Mesodermal cell (in vitro differentiated cells): ENCODE data around the gene DAGLA.

Experiments used
- H3K27ac ChIP-seq: 2 replicates; pipeline ENCODE4 v1.7.0; 2013; ENCODE audit warnings: mild to moderate bottlenecking, low read depth, low read length, moderate library complexity; ENCODE audit not compliant: severe bottlenecking
- H3K36me3 ChIP-seq: 2 replicates; pipeline ENCODE4 v1.7.1; 2013; ENCODE audit warnings: mild to moderate bottlenecking, low read length, moderate library complexity; ENCODE audit not compliant: control insufficient read depth, insufficient read depth
- H3K4me1 ChIP-seq: one replicate; pipeline ENCODE4 v1.7.1; 2013; ENCODE audit warnings: mild to moderate bottlenecking, low read length; ENCODE audit not compliant: insufficient read depth, control insufficient read depth, poor library complexity, severe bottlenecking
- H3K4me3 ChIP-seq: 2 replicates; pipeline ENCODE4 v1.7.0; 2013; ENCODE audit warnings: low read length, control low read depth, mild to moderate bottlenecking; ENCODE audit not compliant: insufficient read depth, poor library complexity, severe bottlenecking; ENCODE audit errors: extremely low read depth
- H3K9me3 ChIP-seq: 2 replicates; pipeline ENCODE4 v1.7.1; 2013; ENCODE audit warnings: mild to moderate bottlenecking, low read length, moderate library complexity; ENCODE audit not compliant: control insufficient read depth
- WGBS, 2 experiments: methylation state at CpG; one replicate each; pipeline ENCODE4 v1.1.5; 2013; ENCODE audit warnings: missing lambda C conversion rate in 2 of 2; ENCODE audit not compliant: insufficient coverage in 2 of 2; 5-methylcytosine and 5-hydroxymethylcytosine counted together

DAGLA gene

GRCh38 chr11:61765550-61766253 is 85.5 kb downstream of the DAGLA start:
- WGBS, 2 experiments = 90 to 92% methylated on average over 19 to 26 of the region's 26 CpGs
- Histone ChIP-seq H3K9me3 (no peaks in the 10 kb centered on the region), H3K4me1 (peaks cover 52% of the 10 kb centered on the region), H3K4me3 (no peak overlapping the region), H3K27ac (no peak overlapping the region), H3K36me3 (peaks cover 37% of the 10 kb centered on the region)

- Histone ChIP-seq H3K9me3 (no peaks in the 10 kb centered on the region), H3K27ac (no peak overlapping the region), H3K36me3 (peaks cover 37% of the 10 kb centered on the region), H3K4me1 (peaks cover 54% of the 10 kb centered on the region), H3K4me3 (no peak overlapping the region)
- WGBS, 2 experiments = 92 to 97% methylated on average over 10 to 13 of the region's 13 CpGs
Observed at GRCh38 chr11:61766353-61766841, 86.2 kb downstream of the DAGLA start.

GRCh38 chr11:61768376-61769076 is 88.3 kb downstream of the DAGLA start:
- Histone ChIP-seq H3K4me1 (peaks cover 56% of the 10 kb centered on the region), H3K27ac (peak overlapping the region; percentile 29), H3K9me3 (no peaks in the 10 kb centered on the region), H3K36me3 (peaks cover 32% of the 10 kb centered on the region), H3K4me3 (no peak overlapping the region)
- WGBS, 2 experiments = 85 to 94% methylated on average over 6 to 8 of the region's 11 CpGs

DNA sequence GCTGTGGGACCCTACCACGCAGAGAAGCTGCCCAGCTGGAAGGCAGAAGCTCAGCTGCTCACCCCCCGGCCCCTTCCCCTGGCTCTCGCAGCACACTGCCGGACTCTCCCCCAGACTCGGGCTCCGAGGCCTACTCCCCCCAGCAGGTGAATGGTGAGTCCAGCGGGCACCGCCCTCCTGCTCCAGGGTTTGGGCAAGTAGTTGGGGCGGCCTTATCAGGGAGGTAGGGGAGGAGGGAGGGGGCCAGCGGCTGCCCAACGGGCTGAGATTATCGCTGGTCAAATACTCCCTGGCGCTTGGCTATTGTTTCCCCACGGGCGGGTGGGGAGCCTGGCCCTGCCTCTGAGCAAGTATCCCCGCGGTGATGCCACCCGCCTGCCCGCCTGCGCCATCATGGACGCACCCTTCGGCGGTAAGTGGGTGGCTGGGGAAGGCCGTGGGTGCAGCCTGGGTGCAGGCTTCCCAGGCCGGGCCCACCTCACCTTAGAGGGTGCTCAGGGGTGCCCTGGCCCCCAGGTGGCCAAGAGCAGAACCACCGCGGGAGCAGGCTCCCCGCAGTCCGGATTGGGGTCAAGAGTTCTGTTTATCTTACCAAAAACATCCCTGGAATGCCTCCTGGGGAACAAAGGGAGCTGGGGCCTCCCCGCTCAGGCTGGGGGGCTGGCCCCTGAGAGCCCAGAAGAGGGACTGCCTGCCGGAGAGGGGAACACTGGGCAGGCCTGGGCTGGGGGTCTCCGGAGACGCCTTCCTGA is 89.2 kb downstream of the DAGLA start:
- WGBS, 2 experiments = 91 to 93% methylated on average over 18 to 27 of the region's 33 CpGs
- H3K36me3 ChIP-seq = peaks cover 38% of the 10 kb centered on the region
- H3K9me3 ChIP-seq = no peaks in the 10 kb centered on the region
- no peak overlapping the region for H3K4me3 ChIP-seq
- peaks cover 55% of the 10 kb centered on the region for H3K4me1 ChIP-seq
- peak overlapping the region; percentile 57 for H3K27ac ChIP-seq

DNA sequence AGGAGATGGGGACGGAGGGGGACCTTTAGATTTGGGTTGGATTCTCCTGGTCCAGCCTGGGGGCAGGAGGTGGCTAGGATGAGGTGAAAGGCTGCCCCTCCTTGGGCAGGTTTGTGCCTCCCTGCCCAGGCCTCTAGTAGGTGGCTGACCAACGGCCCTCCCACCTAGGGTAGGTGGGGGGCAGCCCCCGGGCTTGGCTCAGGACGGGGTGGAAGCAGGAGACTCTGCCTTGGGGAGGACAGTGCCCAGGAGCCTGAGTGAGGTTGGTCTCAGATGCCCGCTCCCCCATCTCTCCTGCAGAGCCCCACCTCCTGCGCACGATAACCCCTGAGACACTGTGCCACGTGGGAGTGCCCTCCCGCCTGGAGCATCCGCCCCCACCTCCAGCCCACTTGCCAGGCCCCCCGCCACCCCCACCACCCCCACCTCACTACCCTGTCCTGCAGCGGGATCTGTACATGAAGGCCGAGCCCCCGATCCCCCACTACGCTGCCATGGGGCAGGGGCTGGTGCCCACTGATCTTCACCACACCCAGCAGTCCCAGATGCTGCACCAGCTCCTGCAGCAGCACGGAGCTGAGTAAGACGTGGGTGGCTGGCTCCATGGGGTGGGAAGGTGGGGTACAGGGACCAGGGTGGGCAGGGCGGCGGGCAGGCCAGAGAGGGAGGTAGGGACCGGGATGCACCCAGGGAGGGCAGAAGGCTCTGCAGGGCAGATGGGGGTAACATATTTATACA is 89.9 kb downstream of the DAGLA start:
- H3K27ac ChIP-seq = peak overlapping the region; percentile 57
- peaks cover 42% of the 10 kb centered on the region for H3K36me3 ChIP-seq
- no peak overlapping the region for H3K4me3 ChIP-seq
- H3K9me3 ChIP-seq = no peaks in the 10 kb centered on the region
- WGBS, 2 experiments = 78 to 87% methylated on average over 3 to 5 of the region's 20 CpGs
- peaks cover 55% of the 10 kb centered on the region for H3K4me1 ChIP-seq

- peak overlapping the region; percentile 79 for H3K27ac ChIP-seq
- 93 to 94% methylated on average over 12 to 13 of the region's 15 CpGs for WGBS, 2 experiments
- H3K36me3 ChIP-seq = peaks cover 43% of the 10 kb centered on the region
Observed at GRCh38 chr11:61771195-61771894, 91.2 kb downstream of the DAGLA start.

DNA sequence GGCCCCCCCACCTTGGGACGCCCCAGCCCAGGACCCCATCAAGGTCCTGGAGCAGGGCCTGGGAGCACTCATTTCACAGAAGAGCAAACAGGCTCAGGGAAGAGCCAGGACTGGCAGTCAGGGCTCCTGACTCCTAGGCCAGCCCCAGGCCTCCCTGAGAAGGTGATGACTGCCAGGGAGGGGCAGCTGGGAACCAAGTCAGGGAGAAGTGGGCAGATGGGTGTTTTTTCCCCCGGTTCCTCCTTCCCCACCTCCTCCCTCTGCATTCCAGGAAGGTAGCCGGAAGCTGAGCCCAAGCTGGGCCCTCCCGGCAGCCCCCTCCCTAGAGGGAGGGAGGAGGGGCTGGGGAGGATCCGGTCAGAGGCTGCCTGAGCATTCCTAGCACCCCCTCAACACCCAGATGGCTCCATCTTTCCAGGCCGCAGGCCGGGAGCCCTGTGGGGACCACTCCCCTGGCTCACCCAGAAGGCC is 91.8 kb downstream of the DAGLA start:
- Histone ChIP-seq H3K27ac (peak overlapping the region; percentile 79), H3K4me3 (no peak overlapping the region), H3K4me1 (peaks cover 55% of the 10 kb centered on the region), H3K9me3 (no peaks in the 10 kb centered on the region), H3K36me3 (peaks cover 44% of the 10 kb centered on the region)
- WGBS, 2 experiments = 83 to 90% methylated on average over 1 to 2 of the region's 7 CpGs

More at GRCh38 chr11:61771195-61771894, 91.2 kb downstream of the DAGLA start:
- H3K4me1 ChIP-seq = peaks cover 55% of the 10 kb centered on the region
- no peaks in the 10 kb centered on the region for H3K9me3 ChIP-seq
- H3K4me3 ChIP-seq = no peak overlapping the region

GRCh38 chr11:61773356-61773755 is 93.2 kb downstream of the DAGLA start:
- no peak overlapping the region for H3K4me3 ChIP-seq
- peak overlapping the region; percentile 79 for H3K27ac ChIP-seq
- H3K9me3 ChIP-seq = no peaks in the 10 kb centered on the region
- peaks cover 53% of the 10 kb centered on the region for H3K36me3 ChIP-seq
- H3K4me1 ChIP-seq = peaks cover 53% of the 10 kb centered on the region
- WGBS, 2 experiments = 48 to 66% methylated on average over 5 to 6 of the region's 10 CpGs

- H3K27ac ChIP-seq = peak overlapping the region; percentile 72
- 93 to 98% methylated on average over 18 of the region's 18 CpGs for WGBS, 2 experiments
- H3K36me3 ChIP-seq = peaks cover 55% of the 10 kb centered on the region
- peaks cover 48% of the 10 kb centered on the region for H3K4me1 ChIP-seq
- H3K4me3 ChIP-seq = no peak overlapping the region
- no peaks in the 10 kb centered on the region for H3K9me3 ChIP-seq
Observed at GRCh38 chr11:61773809-61774208, 93.6 kb downstream of the DAGLA start.
